Lung (tissue), 12 donors: ENCODE data around the gene NEIL1. TPM values are rescaled to one million over a fixed set of nuclear protein-coding genes. Genes with fewer than 3 reads are reported as not detected.

Experiments used
- ATAC-seq: fragments of 200-7000 bp; cut with Tn5 transposase; one replicate; pipeline ENCODE4 v1.9.1; 2020; ENCODE audit warnings: moderate number of reproducible peaks; ENCODE audit not compliant: insufficient read depth, low FRiP score
- DNase-seq, 3 donors: peaks; one replicate each; pipeline ENCODE4 v3.0.0-alpha.2; 2013 to 2017
- H3K27ac ChIP-seq, 2 donors: one replicate each; pipeline ENCODE4 v1.5.1; 2013; ENCODE audit warnings: mild to moderate bottlenecking in 2 of 2, moderate library complexity in 2 of 2, control low read depth in 1 of 2, inconsistent platforms in 1 of 2, low read depth in 1 of 2, low read length in 1 of 2
- H3K27me3 ChIP-seq, 3 donors: one replicate each; pipeline ENCODE4 v1.5.1; 2013; ENCODE audit warnings: low read length in 2 of 3; ENCODE audit not compliant: control insufficient read depth in 3 of 3, insufficient read depth in 3 of 3
- H3K36me3 ChIP-seq, 4 donors: one replicate each; pipeline ENCODE4 v1.5.1; 2013; ENCODE audit warnings: low read length in 4 of 4, mild to moderate bottlenecking in 1 of 4, moderate library complexity in 1 of 4; ENCODE audit not compliant: control insufficient read depth in 4 of 4, insufficient read depth in 4 of 4
- H3K4me1 ChIP-seq, 5 donors: one replicate each; pipeline ENCODE4 v1.5.1; 2013; ENCODE audit warnings: low read length in 5 of 5, mild to moderate bottlenecking in 2 of 5, moderate library complexity in 1 of 5; ENCODE audit not compliant: control insufficient read depth in 5 of 5, insufficient read depth in 5 of 5
- H3K4me3 ChIP-seq: one replicate; pipeline ENCODE4 v1.5.1; 2013; ENCODE audit warnings: mild to moderate bottlenecking, control low read depth, moderate library complexity
- H3K9ac ChIP-seq, 2 donors: one replicate each; pipeline ENCODE4 v1.5.1; 2013; ENCODE audit warnings: low read length in 2 of 2, control low read depth in 1 of 2; ENCODE audit not compliant: insufficient read depth in 1 of 2
- H3K9me3 ChIP-seq, 4 donors: one replicate each; pipeline ENCODE4 v1.5.1; 2013; ENCODE audit warnings: low read length in 3 of 4, mild to moderate bottlenecking in 1 of 4, moderate library complexity in 1 of 4; ENCODE audit not compliant: control insufficient read depth in 4 of 4, insufficient read depth in 3 of 4
- WGBS, 2 donors: extraction: QIAGEN DNeasy Blood & Tissue Kit; methylation state at CpG; one replicate each; pipeline ENCODE4 v1.1.7; 2013; 5-methylcytosine and 5-hydroxymethylcytosine counted together
- polyA plus RNA-seq, 2 donors: library from polyadenylated mRNA; stranded (reverse); fragments of 200-250 nt; gene quantifications; one replicate each; pipeline ENCODE4 v1.2.1, GENCODE V29; 2013
- total RNA-seq, 2 donors: library from RNA; depleted of rRNA in 1 of 2; stranded (reverse); fragments of >200 nt in 1 of 2; gene quantifications; one replicate each; pipeline ENCODE4 v1.2.1, GENCODE V29; 2014 to 2021
- TF ChIP-seq, protein P1 (sequence below): IDR thresholded peaks from 2 replicates; pipeline ENCODE4 v1.5.1; 2012; ENCODE audit warnings: mild to moderate bottlenecking; ENCODE audit errors: control extremely low read depth, extremely low read depth
- donor health status: control.
- donor health status: control.
- donor health status: Bipolar disorder and iron deficiency.
- donor health status: healthy.
- donor health status: DM: yes; HTN: yes; CAD: no.

Gene NEIL1
- total and polyA plus RNA-seq, 4 donors: 13.8 to 46.8 (median 36.4) TPM

GRCh38 chr15:75350601-75351361 lies 3.9 kb downstream of the NEIL1 start:
- Histone ChIP-seq H3K4me3 (no peak overlapping the region), H3K36me3 (peaks cover 0 to 17% (median under 1%) of the 10 kb centered on the region in 4 donors), H3K9ac (no peak overlapping the region), H3K4me1 (peaks cover 0 to 17% (median 4%) of the 10 kb centered on the region in 5 donors), H3K9me3 (no peaks in the 10 kb centered on the region), H3K27ac (no peak overlapping the region), H3K27me3 (peaks cover 0 to 14% (median 9%) of the 10 kb centered on the region in 3 donors)
- 77 to 81% methylated on average over 7 of the region's 7 CpGs for WGBS, 2 donors
- TF ChIP-seq, protein P1, sequence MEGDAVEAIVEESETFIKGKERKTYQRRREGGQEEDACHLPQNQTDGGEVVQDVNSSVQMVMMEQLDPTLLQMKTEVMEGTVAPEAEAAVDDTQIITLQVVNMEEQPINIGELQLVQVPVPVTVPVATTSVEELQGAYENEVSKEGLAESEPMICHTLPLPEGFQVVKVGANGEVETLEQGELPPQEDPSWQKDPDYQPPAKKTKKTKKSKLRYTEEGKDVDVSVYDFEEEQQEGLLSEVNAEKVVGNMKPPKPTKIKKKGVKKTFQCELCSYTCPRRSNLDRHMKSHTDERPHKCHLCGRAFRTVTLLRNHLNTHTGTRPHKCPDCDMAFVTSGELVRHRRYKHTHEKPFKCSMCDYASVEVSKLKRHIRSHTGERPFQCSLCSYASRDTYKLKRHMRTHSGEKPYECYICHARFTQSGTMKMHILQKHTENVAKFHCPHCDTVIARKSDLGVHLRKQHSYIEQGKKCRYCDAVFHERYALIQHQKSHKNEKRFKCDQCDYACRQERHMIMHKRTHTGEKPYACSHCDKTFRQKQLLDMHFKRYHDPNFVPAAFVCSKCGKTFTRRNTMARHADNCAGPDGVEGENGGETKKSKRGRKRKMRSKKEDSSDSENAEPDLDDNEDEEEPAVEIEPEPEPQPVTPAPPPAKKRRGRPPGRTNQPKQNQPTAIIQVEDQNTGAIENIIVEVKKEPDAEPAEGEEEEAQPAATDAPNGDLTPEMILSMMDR: no peak
- ATAC-seq: no peak
- no peak for DNase-seq

DNA sequence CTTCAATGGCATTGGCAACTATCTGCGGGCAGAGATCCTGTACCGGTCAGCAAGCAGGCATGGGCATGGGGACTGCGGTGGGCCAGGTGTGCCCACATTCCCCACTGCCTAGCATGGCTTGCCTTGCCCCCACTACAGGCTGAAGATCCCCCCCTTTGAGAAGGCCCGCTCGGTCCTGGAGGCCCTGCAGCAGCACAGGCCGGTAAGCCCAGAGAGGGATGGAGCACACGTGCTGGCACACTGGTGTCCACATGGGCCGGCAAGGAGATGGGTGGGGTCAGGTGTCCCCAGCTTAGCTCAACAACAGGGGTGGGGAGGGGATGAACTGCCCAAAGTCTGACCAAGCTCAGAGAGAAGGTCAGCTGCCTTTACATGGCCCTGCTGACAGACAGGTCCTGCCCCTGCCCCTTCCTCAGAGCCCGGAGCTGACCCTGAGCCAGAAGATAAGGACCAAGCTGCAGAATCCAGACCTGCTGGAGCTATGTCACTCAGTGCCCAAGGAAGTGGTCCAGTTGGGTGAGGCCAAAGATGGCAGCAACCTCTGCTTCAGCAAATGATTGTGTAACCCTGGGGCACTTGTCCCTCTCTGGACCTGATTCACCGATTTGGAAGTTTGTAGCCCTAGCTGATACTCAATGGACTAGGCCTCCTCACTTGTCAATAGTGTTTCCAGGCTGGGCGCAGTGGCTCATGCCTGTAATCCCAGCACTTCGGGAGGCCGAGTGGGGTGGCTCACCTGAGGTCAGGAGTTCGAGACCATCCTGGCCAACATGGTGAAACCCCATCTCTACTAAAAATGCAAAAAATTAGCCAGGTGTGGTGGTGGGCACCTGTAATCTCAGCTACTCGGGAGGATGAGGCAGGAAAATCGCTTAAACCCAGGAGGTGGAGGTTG lies 5.6 kb downstream of the NEIL1 start:
- 94 to 97% methylated on average over 16 of the region's 16 CpGs for WGBS, 2 donors

GRCh38 chr15:75353604-75354003 lies 6.8 kb downstream of the NEIL1 start:
- DNase-seq: no peak
- H3K36me3 ChIP-seq: peaks cover 0 to 36% (median 2%) of the 10 kb centered on the region in 4 donors

More for the DNA sequence above, 5.6 kb downstream of the NEIL1 start:
- Histone ChIP-seq H3K9ac (no peak overlapping the region), H3K27me3 (peaks cover 0 to 5% (median 3%) of the 10 kb centered on the region in 3 donors), H3K27ac (no peak overlapping the region), H3K4me3 (no peak overlapping the region), H3K36me3 (peaks cover 0 to 28% (median under 1%) of the 10 kb centered on the region in 4 donors), H3K4me1 (peaks cover 0 to 11% (median 4%) of the 10 kb centered on the region in 5 donors), H3K9me3 (no peaks in the 10 kb centered on the region)
- ATAC-seq: no peak
- DNase-seq: no peak
- TF ChIP-seq, protein P1: no peak

More at GRCh38 chr15:75353604-75354003, 6.8 kb downstream of the NEIL1 start:
- WGBS, 2 donors: 87 to 93% methylated on average over 7 of the region's 7 CpGs
- Histone ChIP-seq H3K27ac (no peak overlapping the region), H3K9ac (no peak overlapping the region), H3K4me1 (peaks cover 0 to 8% (median under 1%) of the 10 kb centered on the region in 5 donors), H3K9me3 (no peaks in the 10 kb centered on the region), H3K27me3 (peaks cover 0 to 5% (median under 1%) of the 10 kb centered on the region in 3 donors), H3K4me3 (no peak overlapping the region)
- TF ChIP-seq, protein P1: no peak
- ATAC-seq: no peak
